Heart left ventricle (tissue), 16 donors: ENCODE data around the gene DLGAP1. TPM values are rescaled to one million over a fixed set of nuclear protein-coding genes. Genes with fewer than 3 reads are reported as not detected.

Experiments used
- ATAC-seq, 4 donors: fragments of 200-7000 bp; cut with Tn5 transposase; one replicate each; pipeline ENCODE4 v1.9.1; 2020 to 2022; ENCODE audit warnings: moderate library complexity in 4 of 4, mild to moderate bottlenecking in 3 of 4, moderate number of reproducible peaks in 1 of 4
- DNase-seq, 5 donors: peaks; one replicate each; pipeline ENCODE4 v3.0.0-alpha.2; 2020
- H3K27ac ChIP-seq, 12 donors: fragments of 200-600 bp; sonication (generic) in 4 of 12; one replicate each; pipeline versions ENCODE4 v1.5.0 to v1.8.0; 2016 to 2022; ENCODE audit warnings: mild to moderate bottlenecking in 2 of 12
- H3K27me3 ChIP-seq, 9 donors: fragments of 200-600 bp; sonication (generic) in 2 of 9; one replicate each; pipeline versions ENCODE4 v1.5.1 to v1.8.0; 2016 to 2022; ENCODE audit warnings: mild to moderate bottlenecking in 3 of 9
- H3K36me3 ChIP-seq, 9 donors: fragments of 200-600 bp; sonication (generic) in 2 of 9; one replicate each; pipeline versions ENCODE4 v1.5.0 to v1.8.0; 2018 to 2022; ENCODE audit warnings: mild to moderate bottlenecking in 2 of 9
- H3K4me1 ChIP-seq, 12 donors: fragments of 200-600 bp; sonication (generic) in 4 of 12; one replicate each; pipeline versions ENCODE4 v1.5.0 to v1.8.0; 2016 to 2022; ENCODE audit warnings: mild to moderate bottlenecking in 3 of 12
- H3K4me3 ChIP-seq, 12 donors: fragments of 200-600 bp; sonication (generic) in 4 of 12; one replicate each; pipeline versions ENCODE4 v1.5.0 to v1.8.0; 2017 to 2022; ENCODE audit warnings: mild to moderate bottlenecking in 9 of 12, moderate library complexity in 4 of 12
- H3K9me3 ChIP-seq, 12 donors: fragments of 200-600 bp; sonication (generic) in 4 of 12; one replicate each; pipeline versions ENCODE4 v1.5.0 to v1.8.0; 2016 to 2022; ENCODE audit warnings: mild to moderate bottlenecking in 1 of 12
- POLR2A ChIP-seq, 2 donors: fragments of 450-650 bp; IDR thresholded peaks; one replicate each; pipeline ENCODE4 v1.6.1; 2017; ENCODE audit warnings: antibody characterized with exemption in 2 of 2, mild to moderate bottlenecking in 2 of 2, moderate library complexity in 2 of 2
- WGBS, 4 donors: extraction: QIAGEN DNeasy Blood & Tissue Kit in 2 of 4; methylation state at CpG; one replicate each; pipeline versions ENCODE4 v1.1.5 to v1.1.7; 2013 to 2018; 5-methylcytosine and 5-hydroxymethylcytosine counted together
- intact Hi-C, 10 donors: fragments of 100-400 bp; cut with DNase I; formaldehyde crosslinking; loops; one replicate each; pipeline versions ENCODE4 v1.11.1 to v1.14.2; 2022
- polyA plus RNA-seq, 2 donors: library from polyadenylated mRNA; stranded (reverse); fragments of 200-250 nt; gene quantifications; one replicate each; pipeline ENCODE4 v1.2.3, GENCODE V29; 2013
- total RNA-seq, 9 donors: library from RNA; depleted of rRNA in 2 of 9; stranded (reverse); fragments of >200 nt in 2 of 9; fragmentation: NEBNext Ultra II Directional in 3 of 9; extraction: Animal tissue kit (Norgen Biotek cat#: 25700) in 3 of 9; gene quantifications; one replicate each; pipeline versions ENCODE4 v1.1.0 to v1.2.4, GENCODE V29; 2016 to 2023
- TF ChIP-seq, protein P1 (sequence below), 12 donors: fragments of 200-600 bp; sonication (generic) in 4 of 12; IDR thresholded peaks; one replicate each; pipeline versions ENCODE4 v1.5.0 to v1.8.0; 2018 to 2022; ENCODE audit warnings: antibody characterized with exemption in 12 of 12, mild to moderate bottlenecking in 5 of 12
- donor health status: ischemic (EF 13 %, LVEDD 7.1; RV severe dilation, severe dysfunction).
- donor health status: healthy with polysubstance abuse.
- donor health status: DM: no; HTN: yes; CAD: no.
- donor health status: DM: no; HTN: no; CAD: no.
- donor health status: ischemic (EF 25% LVEDD 6.9; RV normal size, moderate dysfunction).
- donor health status: ischemic (EF 25% LVEDD 5.7; RV mildly dilated, moderate dysfunction).
- donor health status: healthy.
- donor health status: DM: yes; HTN: yes; CAD: no.
- donor health status: ischemic (EF 35%, LVEDD 5.7; RV mildly dilated, moderate dysfunction).
- donor health status: nonischemic (EF 11% LVEDD 7.7; RV severe dilation, severe dysfunction).
- donor health status: DM: yes; HTN: yes; CAD: no.
- donor health status: PGD.
- donor health status: ischemic (EF 29% LVEDD 5.4; RV normal size, mild dysfunction).
- donor health status: nonischemic (EF 23%, LVEDD 6.1; RV moderate dilation, normal function).

DLGAP1 gene
- total and polyA plus RNA-seq, 11 donors: 0.10 to 5.5 (median 0.40) TPM; not detected in 1

GRCh38 chr18:3803350-3803749 is 651.8 kb downstream of the DLGAP1 start:
- TF ChIP-seq, protein P1, sequence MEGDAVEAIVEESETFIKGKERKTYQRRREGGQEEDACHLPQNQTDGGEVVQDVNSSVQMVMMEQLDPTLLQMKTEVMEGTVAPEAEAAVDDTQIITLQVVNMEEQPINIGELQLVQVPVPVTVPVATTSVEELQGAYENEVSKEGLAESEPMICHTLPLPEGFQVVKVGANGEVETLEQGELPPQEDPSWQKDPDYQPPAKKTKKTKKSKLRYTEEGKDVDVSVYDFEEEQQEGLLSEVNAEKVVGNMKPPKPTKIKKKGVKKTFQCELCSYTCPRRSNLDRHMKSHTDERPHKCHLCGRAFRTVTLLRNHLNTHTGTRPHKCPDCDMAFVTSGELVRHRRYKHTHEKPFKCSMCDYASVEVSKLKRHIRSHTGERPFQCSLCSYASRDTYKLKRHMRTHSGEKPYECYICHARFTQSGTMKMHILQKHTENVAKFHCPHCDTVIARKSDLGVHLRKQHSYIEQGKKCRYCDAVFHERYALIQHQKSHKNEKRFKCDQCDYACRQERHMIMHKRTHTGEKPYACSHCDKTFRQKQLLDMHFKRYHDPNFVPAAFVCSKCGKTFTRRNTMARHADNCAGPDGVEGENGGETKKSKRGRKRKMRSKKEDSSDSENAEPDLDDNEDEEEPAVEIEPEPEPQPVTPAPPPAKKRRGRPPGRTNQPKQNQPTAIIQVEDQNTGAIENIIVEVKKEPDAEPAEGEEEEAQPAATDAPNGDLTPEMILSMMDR (IDR thresholded peaks at IDR 0.05): no peak
- TF ChIP-seq POLR2A (IDR thresholded peaks at IDR 0.05): no peak
- Histone ChIP-seq H3K27me3 (no peaks in the 10 kb centered on the region), H3K36me3 (no peaks in the 10 kb centered on the region), H3K27ac (no peak overlapping the region), H3K9me3 (no peaks in the 10 kb centered on the region), H3K4me3 (no peak overlapping the region), H3K4me1 (no peaks in the 10 kb centered on the region)
- 69 to 91% (median 81%) methylated on average over 4 of the region's 4 CpGs for WGBS, 4 donors
- DNase-seq (no peak), ATAC-seq (no peak)
- intact Hi-C loops: no loop called here

DNA sequence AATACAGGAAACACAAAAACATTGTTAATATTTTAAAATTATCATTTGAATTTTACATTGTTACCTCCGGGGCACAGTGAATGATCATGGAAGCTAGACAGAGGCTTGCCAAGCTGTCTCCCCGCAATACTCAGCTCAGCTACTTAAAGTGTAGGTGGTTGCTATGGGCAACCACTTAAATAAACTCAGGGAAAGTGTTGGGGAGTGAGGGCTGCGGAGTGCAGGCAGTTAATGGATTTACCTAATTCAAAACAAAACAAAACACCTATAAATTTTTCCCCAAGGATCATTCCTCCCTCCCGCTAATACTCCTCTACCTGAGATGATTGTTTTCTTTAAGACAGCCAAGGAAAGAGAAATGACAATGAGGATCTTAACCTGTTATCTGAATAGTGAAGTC is 655.6 kb downstream of the DLGAP1 start:
- 56 to 68% (median 64%) methylated on average over 4 of the region's 4 CpGs for WGBS, 4 donors
- intact Hi-C loops: loop anchor here in 1 of 10 donors (10.0 kb wide), 1 partner anchor 55 kb away; no protein-coding TSS in a partner anchor
- no peaks in the 10 kb centered on the region for H3K27me3 ChIP-seq
- H3K27ac ChIP-seq: no peak overlapping the region
- H3K4me3 ChIP-seq: no peak overlapping the region
- no peaks in the 10 kb centered on the region for H3K36me3 ChIP-seq
- TF ChIP-seq, protein P1 (IDR thresholded peaks at IDR 0.05): no peak
- TF ChIP-seq POLR2A (IDR thresholded peaks at IDR 0.05): no peak
- H3K9me3 ChIP-seq: no peaks in the 10 kb centered on the region
- peaks cover 0 to 3% (median 0%) of the 10 kb centered on the region in 12 donors for H3K4me1 ChIP-seq
- ATAC-seq (no peak), DNase-seq (no peak)

GRCh38 chr18:3798032-3798431 is 657.1 kb downstream of the DLGAP1 start:
- Histone ChIP-seq H3K9me3 (no peaks in the 10 kb centered on the region), H3K27ac (no peak overlapping the region), H3K4me1 (peaks cover 0 to 3% (median 0%) of the 10 kb centered on the region in 12 donors), H3K27me3 (no peaks in the 10 kb centered on the region), H3K4me3 (no peak overlapping the region), H3K36me3 (no peaks in the 10 kb centered on the region)
- intact Hi-C loops: loop anchor here in 1 of 10 donors (10.0 kb wide), 1 partner anchor 57 kb away; no protein-coding TSS in a partner anchor
- WGBS, 4 donors: 94 to 98% (median 96%) methylated on average over 3 of the region's 3 CpGs
- TF ChIP-seq, protein P1 (IDR thresholded peaks at IDR 0.05): no peak
- TF ChIP-seq POLR2A (IDR thresholded peaks at IDR 0.05): no peak
- DNase-seq (no peak), ATAC-seq (no peak)

DNA sequence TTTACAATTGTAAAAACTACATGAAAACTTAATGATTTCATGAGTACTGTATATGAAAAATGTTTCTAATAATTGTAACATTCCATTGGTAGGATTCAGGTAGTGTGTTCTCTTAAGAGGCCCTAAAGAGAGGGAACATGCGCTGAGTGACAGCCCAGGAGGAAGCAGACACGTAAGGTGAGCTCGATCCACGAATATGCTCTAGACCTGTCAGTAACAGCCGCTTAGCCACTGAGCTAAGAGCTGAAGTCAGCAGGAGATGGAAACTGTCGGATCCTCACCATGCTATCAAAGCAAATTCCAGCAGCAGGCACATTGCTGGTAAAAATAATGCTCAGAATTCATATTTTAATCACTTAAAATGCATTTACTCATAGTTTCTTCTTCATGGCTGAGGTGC is 658.7 kb downstream of the DLGAP1 start:
- no peak for DNase-seq
- 82 to 94% (median 91%) methylated on average over 6 of the region's 6 CpGs for WGBS, 4 donors
- no peaks in the 10 kb centered on the region for H3K27me3 ChIP-seq
- intact Hi-C loops: loop anchor here in 1 of 10 donors (10.0 kb wide), 1 partner anchor 58 kb away; no protein-coding TSS in a partner anchor
- no peaks in the 10 kb centered on the region for H3K9me3 ChIP-seq
- H3K27ac ChIP-seq: no peak overlapping the region
- ATAC-seq: no peak
- peaks cover 0 to 3% (median 0%) of the 10 kb centered on the region in 12 donors for H3K4me1 ChIP-seq
- H3K36me3 ChIP-seq: no peaks in the 10 kb centered on the region
- H3K4me3 ChIP-seq: no peak overlapping the region
- TF ChIP-seq, protein P1 (IDR thresholded peaks at IDR 0.05): no peak
- TF ChIP-seq POLR2A (IDR thresholded peaks at IDR 0.05): no peak
